Measurements from ENCODE around the gene NECTIN2.

GRCh38 chr19:44893332-44894051, 47.4 kb downstream of the NECTIN2 start:
- TF ChIP-seq CTCF (IDR thresholded peaks at IDR 0.05; ENCODE audit: low read depth, low read length) (no peak), EZH2phosphoT487 (IDR thresholded peaks at IDR 0.05; ENCODE audit: low read depth) (no peak)
